ENCODE measurements around the gene FAM168A.

- TF ChIP-seq CTCF (IDR thresholded peaks at IDR 0.05; ENCODE audit: low read length) (no peak), EZH2 (optimal IDR thresholded peaks at IDR 0.05; ENCODE audit: low read depth, low read length) (no peak)
Measured at GRCh38 chr11:73564903-73565302, 33.0 kb downstream of the FAM168A start.
